Fibroblast of lung (primary cell): ENCODE data around the gene MUS81. TPM values are rescaled to one million over a fixed set of nuclear protein-coding genes. Genes with fewer than 3 reads are reported as not detected.
A peak's percentile ranks its signal among the peaks of the same experiment; 100 is the strongest.

ENCODE experiments used
- DNase-seq, 2 donors: peaks; one replicate each; pipeline versions ENCODE4 v3.0.0 to v3.0.0-alpha.2; 2010; ENCODE audit warnings: low read depth in 2 of 2
- H2AFZ ChIP-seq: 2 replicates; pipeline ENCODE4 v1.5.1; 2012; ENCODE audit warnings: low read length, control low read depth, inconsistent platforms
- H3K27ac ChIP-seq: 2 replicates; pipeline ENCODE4 v1.5.1; 2011; ENCODE audit warnings: low read length, control low read depth; ENCODE audit not compliant: insufficient read depth
- H3K27me3 ChIP-seq: 2 replicates; pipeline ENCODE4 v1.5.1; 2011; ENCODE audit warnings: mild to moderate bottlenecking, low read length; ENCODE audit not compliant: control insufficient read depth, insufficient read depth
- H3K36me3 ChIP-seq: 2 replicates; pipeline ENCODE4 v1.5.1; 2011; ENCODE audit warnings: low read length; ENCODE audit not compliant: control insufficient read depth, insufficient read depth
- H3K4me1 ChIP-seq: 2 replicates; pipeline ENCODE4 v1.5.1; 2011; ENCODE audit warnings: low read length; ENCODE audit not compliant: control insufficient read depth, insufficient read depth; ENCODE audit errors: extremely low read depth
- H3K4me2 ChIP-seq: 2 replicates; pipeline ENCODE4 v1.5.1; 2011; ENCODE audit warnings: low read length, control low read depth; ENCODE audit not compliant: insufficient read depth; ENCODE audit errors: extremely low read depth
- H3K4me3 ChIP-seq, 4 experiments: fragments of 200-600 bp in 1 of 4; sonication (generic) in 1 of 4; replicated peaks in 1 of 4; 2 replicates each; pipeline ENCODE4 v1.5.1; 2011 to 2016; ENCODE audit warnings: low read length in 4 of 4, low read depth in 3 of 4, mild to moderate bottlenecking in 3 of 4, control low read depth in 2 of 4, inconsistent platforms in 1 of 4, mixed read lengths in 1 of 4; ENCODE audit not compliant: insufficient read depth in 1 of 4; ENCODE audit errors: control extremely low read depth in 1 of 4
- H3K79me2 ChIP-seq: 2 replicates; pipeline ENCODE4 v1.5.1; 2012; ENCODE audit warnings: mild to moderate bottlenecking, low read length, inconsistent platforms; ENCODE audit not compliant: control insufficient read depth, insufficient read depth
- H3K9ac ChIP-seq: 2 replicates; pipeline ENCODE4 v1.5.1; 2011; ENCODE audit warnings: mild to moderate bottlenecking, low read length, control low read depth; ENCODE audit not compliant: insufficient read depth
- H3K9me3 ChIP-seq: 2 replicates; pipeline ENCODE4 v1.5.1; 2012; ENCODE audit warnings: low read depth, low read length; ENCODE audit not compliant: control insufficient read depth, insufficient read depth
- H4K20me1 ChIP-seq: 2 replicates; pipeline ENCODE4 v1.5.1; 2011; ENCODE audit warnings: low read length; ENCODE audit not compliant: control insufficient read depth, insufficient read depth; ENCODE audit errors: extremely low read depth
- EZH2 ChIP-seq: IDR thresholded peaks from 2 replicates; pipeline ENCODE4 v1.5.1; 2012; ENCODE audit warnings: low read length, control low read depth, mild to moderate bottlenecking; ENCODE audit errors: missing control alignments
- polyA plus RNA-seq, 2 donors: library from polyadenylated mRNA; depleted of rRNA in 1 of 2; stranded (reverse) in 1 of 2; unstranded in 1 of 2; fragments of >200 nt; gene quantifications; 2 replicates each; pipeline ENCODE4 v1.2.1, GENCODE V29; 2011 to 2012; ENCODE audit warnings: missing spikeins in 1 of 2
- total RNA-seq: library from RNA; depleted of rRNA; stranded (reverse); fragments of >200 nt; gene quantifications from 2 replicates; pipeline ENCODE4 v1.2.1, GENCODE V29; 2014
- TF ChIP-seq, protein P1 (sequence below), 2 donors: IDR thresholded peaks in 1 of 2; conservative IDR thresholded peaks in 1 of 2; 1 replicate in 1 of 2; 2 replicates in 1 of 2; pipeline ENCODE4 v1.5.1; 2011 to 2012; ENCODE audit warnings: low read length in 2 of 2, control low read depth in 1 of 2, inconsistent platforms in 1 of 2, low read depth in 1 of 2, mild to moderate bottlenecking in 1 of 2

Gene MUS81
- total and polyA plus RNA-seq, 2 donors (not counting 1 experiment from before 2014, with no cell fraction given) = 23.6 to 56.8 TPM

DNA sequence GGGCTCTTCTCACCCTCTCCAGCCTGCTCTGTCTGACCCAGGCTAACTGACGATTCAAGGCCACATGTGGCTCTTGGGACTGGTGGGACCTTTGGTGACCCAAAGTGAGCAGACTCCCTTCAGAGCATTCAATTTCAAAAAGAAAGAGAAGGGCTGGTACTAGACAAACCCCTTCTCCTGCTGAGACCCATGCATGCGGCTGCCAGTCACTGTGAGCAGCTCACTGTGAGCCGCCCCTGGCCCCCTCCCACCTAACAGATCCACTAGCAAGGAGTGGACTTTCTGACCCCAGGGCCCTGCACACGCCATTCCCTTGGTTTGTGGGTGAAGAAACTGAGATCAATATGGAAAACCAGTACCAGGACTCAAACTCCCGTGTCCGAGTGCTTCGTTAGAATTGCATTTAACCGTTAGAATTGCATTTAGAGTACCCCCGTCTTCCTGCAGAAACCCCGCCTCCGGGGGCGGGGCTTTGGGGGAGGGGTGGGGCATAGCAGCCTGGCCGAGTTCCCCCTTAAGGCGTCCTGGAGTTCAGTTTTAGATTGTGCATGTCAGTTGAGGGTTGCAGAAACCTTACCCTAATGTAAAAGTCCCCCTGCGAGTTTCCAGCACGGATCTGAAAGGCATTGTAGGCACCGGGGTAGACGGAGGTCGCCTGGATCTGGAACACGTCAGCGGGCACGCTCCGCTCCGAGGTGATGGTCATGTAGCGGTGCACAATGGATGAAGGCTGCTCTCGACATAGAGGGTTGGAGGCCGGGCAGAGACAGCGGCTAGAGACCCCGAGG, 7.2 kb downstream of the MUS81 start:
- Histone ChIP-seq H3K9ac (no peak overlapping the region), H3K4me2 (no peak overlapping the region), H3K4me3 (no peak overlapping the region), H4K20me1 (no peaks in the 10 kb centered on the region), H3K36me3 (peaks cover 55% of the 10 kb centered on the region), H3K4me1 (peaks cover 19% of the 10 kb centered on the region), H2AFZ (no peak overlapping the region), H3K9me3 (no peaks in the 10 kb centered on the region), H3K27ac (no peak overlapping the region), H3K27me3 (no peaks in the 10 kb centered on the region), H3K79me2 (peaks cover 43% of the 10 kb centered on the region)
- no peak for TF ChIP-seq EZH2
- TF ChIP-seq, protein P1, sequence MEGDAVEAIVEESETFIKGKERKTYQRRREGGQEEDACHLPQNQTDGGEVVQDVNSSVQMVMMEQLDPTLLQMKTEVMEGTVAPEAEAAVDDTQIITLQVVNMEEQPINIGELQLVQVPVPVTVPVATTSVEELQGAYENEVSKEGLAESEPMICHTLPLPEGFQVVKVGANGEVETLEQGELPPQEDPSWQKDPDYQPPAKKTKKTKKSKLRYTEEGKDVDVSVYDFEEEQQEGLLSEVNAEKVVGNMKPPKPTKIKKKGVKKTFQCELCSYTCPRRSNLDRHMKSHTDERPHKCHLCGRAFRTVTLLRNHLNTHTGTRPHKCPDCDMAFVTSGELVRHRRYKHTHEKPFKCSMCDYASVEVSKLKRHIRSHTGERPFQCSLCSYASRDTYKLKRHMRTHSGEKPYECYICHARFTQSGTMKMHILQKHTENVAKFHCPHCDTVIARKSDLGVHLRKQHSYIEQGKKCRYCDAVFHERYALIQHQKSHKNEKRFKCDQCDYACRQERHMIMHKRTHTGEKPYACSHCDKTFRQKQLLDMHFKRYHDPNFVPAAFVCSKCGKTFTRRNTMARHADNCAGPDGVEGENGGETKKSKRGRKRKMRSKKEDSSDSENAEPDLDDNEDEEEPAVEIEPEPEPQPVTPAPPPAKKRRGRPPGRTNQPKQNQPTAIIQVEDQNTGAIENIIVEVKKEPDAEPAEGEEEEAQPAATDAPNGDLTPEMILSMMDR (conservative IDR thresholded peaks at IDR 0.05 in 1 of 2, IDR thresholded peaks at IDR 0.05 in 1 of 2; ENCODE audit: low read depth in 1 of 2, low read length in 2 of 2) = no peak
- no peak for DNase-seq

GRCh38 chr11:65868076-65868667, 7.9 kb downstream of the MUS81 start:
- peak in 1 of 2 donors; percentile 12 for DNase-seq
- Histone ChIP-seq H3K4me3 (no peak overlapping the region), H3K79me2 (peaks cover 38% of the 10 kb centered on the region), H3K9me3 (no peaks in the 10 kb centered on the region), H3K4me2 (no peak overlapping the region), H3K27ac (no peak overlapping the region), H2AFZ (no peak overlapping the region), H3K27me3 (no peaks in the 10 kb centered on the region), H3K4me1 (peaks cover 19% of the 10 kb centered on the region), H3K36me3 (peaks cover 50% of the 10 kb centered on the region), H4K20me1 (no peaks in the 10 kb centered on the region), H3K9ac (no peak overlapping the region)
- no peak for TF ChIP-seq EZH2
- TF ChIP-seq, protein P1 (conservative IDR thresholded peaks at IDR 0.05 in 1 of 2, IDR thresholded peaks at IDR 0.05 in 1 of 2; ENCODE audit: low read depth in 1 of 2, low read length in 2 of 2) = no peak

- no peak for DNase-seq
- peaks cover 36% of the 10 kb centered on the region for H3K79me2 ChIP-seq
- peaks cover 45% of the 10 kb centered on the region for H3K36me3 ChIP-seq
- H3K4me1 ChIP-seq = peaks cover 23% of the 10 kb centered on the region
- no peaks in the 10 kb centered on the region for H4K20me1 ChIP-seq
- H3K4me3 ChIP-seq = no peak overlapping the region
- no peaks in the 10 kb centered on the region for H3K9me3 ChIP-seq
- no peak overlapping the region for H2AFZ ChIP-seq
- no peaks in the 10 kb centered on the region for H3K27me3 ChIP-seq
- H3K4me2 ChIP-seq = no peak overlapping the region
- TF ChIP-seq EZH2 = no peak
- TF ChIP-seq, protein P1 (conservative IDR thresholded peaks at IDR 0.05 in 1 of 2, IDR thresholded peaks at IDR 0.05 in 1 of 2; ENCODE audit: low read depth in 1 of 2, low read length in 2 of 2) = no peak
- no peak overlapping the region for H3K27ac ChIP-seq
- H3K9ac ChIP-seq = no peak overlapping the region
These were observed 8.7 kb downstream of the MUS81 start for GRCh38 chr11:65868907-65869306.
